NCI-H1417 treated with DMSO at 0.1 percent for 48 hours (cell line): ENCODE measurements around the gene UBE3D.
"Not testable (repeated sequence)": the region's sequence is repeated elsewhere in the genome, so short reads cannot be mapped to it uniquely, and the experiment has no call there.

Source experiments
- DNase-seq: peaks from one replicate; lab custom pipeline; 2025; lab: John Stamatoyannopoulos, UW

The UBE3D gene

DNA sequence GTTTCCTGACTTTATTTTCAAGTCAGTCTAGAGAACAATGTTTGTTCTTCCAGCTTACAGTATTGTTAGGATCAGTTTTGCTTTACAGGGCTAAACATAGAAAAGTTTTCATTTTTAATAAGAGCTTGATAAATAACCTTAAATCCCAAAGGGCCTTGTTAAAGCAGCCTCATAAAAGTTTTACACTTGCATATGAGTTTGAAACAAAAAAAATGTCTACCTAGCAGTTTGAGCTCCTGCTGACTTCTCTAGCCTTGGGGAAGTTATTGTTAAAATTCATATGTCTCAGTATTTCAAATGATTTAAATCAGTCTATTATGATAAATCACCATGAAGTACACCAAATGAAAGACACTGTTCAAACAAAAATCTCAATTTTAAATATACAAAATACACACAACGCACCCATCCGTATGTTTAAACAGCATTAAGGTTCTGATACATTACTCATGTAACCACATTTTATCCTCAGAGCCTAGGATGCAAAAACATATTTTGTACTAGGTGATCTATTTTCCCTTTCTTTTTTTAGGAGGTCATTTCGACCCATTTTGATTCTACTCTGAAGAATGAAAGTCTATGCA, 87.2 kb downstream of the UBE3D start:
- no peak for DNase-seq

- no peak for DNase-seq
Measured at GRCh38 chr6:82976179-82976578, 89.5 kb downstream of the UBE3D start.

DNA sequence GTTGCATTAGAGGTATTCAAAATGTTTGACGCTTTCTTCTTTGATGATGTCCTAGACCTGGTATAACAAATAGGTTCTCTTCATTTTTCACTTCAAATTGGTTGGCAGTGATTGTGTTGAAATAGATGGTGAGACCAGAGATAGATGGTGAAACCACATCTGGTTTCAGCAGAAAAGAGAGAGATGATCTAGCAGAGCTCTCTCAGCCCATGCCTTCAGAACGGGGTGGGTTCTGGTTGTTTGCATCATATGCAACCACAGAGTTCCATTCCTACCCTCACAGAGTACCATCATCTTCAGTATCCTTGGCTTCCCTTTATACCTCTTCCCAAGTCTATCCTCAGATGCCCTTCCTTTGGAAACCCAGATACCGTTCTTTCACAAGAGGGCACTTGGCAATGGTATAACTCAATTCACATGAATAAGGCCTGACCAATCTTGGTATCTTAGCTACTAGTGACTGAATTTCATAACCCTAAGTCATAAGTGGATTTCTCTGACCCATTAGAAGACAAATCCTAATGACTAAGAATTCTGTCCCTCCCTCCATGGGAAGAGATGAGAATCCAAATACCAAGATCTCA, 93.7 kb downstream of the UBE3D start:
- DNase-seq, result no peak

DNA sequence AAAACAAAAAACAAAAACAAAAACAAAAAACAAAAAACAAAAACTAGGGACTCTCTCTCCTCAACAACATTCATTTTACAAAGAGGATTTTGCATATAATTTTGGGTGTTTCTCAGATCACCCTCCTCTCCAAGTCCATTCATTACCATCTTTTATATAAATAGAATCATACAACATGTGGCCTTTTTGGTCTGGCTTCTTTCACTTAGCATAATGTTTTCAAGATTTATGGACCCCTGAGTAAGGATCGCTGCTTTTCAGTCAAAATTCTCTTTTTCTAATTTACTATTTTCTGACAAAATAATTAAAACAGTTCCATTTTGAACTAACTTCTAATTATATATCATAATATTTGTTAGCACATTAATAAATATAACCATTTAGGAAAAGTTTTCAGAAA, 94.8 kb downstream of the UBE3D start:
- no peak for DNase-seq

- DNase-seq, result no peak
Measured at GRCh38 chr6:82968708-82969107, 96.9 kb downstream of the UBE3D start.

- DNase-seq, result no peak
Measured at GRCh38 chr6:82963191-82963925, 102.3 kb downstream of the UBE3D start.

DNA sequence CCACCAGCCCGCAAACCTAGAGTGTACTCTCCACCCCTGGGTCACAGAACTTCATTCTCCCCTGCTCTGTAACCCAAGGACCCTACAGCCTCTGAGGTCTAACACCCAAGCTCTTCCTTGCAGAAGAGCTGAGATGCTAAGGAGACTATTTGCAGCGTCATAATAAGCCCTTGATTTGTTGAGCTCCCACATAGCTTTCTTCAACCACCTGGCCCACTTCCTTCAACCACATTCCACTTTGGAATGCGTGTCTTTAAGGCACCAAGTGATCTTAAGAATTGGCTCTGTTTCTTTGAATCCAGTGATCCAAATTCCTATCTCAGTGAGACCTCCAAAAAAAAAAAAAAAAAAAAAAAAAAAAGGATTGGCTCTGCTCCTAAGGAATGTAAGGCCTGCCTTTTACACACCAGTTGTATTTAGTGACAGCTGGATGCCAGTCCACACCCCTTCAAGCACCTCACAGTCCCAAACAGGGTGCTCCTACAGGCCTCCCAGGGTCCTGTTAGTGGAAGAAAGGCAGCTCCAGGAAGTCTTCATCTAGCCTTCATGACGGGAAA, 106.2 kb downstream of the UBE3D start:
- no peak for DNase-seq

- no peak for DNase-seq
Measured at GRCh38 chr6:82958551-82958950, 107.1 kb downstream of the UBE3D start.

DNA sequence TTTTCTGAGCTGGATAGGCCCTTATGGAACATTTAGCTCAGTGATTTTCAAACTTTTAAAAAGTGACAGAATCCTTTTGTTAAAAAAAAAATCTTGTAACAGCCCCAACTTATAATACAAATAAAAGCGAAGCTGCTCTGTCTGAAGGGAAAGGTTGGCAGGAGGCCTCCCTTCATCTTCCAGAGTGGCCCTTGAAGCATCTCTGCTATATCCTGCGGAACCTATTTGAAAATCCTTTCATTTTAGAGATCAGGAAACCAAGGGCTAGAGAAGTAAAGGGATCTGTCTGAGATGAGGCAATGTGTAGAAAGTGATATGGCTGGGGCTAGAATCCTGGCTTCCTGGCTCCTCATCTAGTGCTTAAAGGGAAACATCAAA, 107.8 kb downstream of the UBE3D start:
- DNase-seq, result no peak

DNA sequence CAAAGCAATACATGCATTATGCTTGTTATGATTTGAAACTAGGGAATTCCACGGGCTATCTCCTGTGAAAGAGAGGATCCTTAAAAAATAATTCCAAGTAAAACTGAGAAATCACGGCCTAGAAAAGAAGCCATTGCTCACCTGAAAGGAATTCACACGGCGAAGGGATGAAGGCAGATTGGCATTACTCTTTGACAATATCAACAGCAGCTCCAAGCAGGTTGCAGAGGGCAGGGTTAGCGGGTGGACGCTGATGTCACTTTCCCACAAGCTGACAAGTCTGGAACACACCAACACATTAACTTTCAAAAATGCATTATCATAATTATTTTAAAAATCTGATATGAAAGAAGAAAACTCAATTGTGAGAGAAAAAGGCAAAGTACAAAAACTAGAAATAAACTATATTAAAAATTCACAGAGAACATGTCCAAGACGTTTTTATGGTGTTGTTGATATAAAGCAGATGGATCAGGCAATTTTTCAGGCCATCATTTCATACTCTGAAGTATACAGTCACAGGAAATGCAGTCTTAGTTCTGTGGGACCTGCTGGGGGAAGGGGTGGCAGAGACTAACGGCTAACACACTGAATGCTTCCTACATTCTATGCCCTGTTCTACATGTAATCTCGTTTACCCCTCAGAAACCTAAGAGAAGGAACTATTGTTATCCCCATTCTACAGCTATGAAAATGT, 108.3 kb downstream of the UBE3D start:
- DNase-seq, result no peak

- no peak for DNase-seq
Measured at GRCh38 chr6:82955841-82956240, 109.8 kb downstream of the UBE3D start.

DNA sequence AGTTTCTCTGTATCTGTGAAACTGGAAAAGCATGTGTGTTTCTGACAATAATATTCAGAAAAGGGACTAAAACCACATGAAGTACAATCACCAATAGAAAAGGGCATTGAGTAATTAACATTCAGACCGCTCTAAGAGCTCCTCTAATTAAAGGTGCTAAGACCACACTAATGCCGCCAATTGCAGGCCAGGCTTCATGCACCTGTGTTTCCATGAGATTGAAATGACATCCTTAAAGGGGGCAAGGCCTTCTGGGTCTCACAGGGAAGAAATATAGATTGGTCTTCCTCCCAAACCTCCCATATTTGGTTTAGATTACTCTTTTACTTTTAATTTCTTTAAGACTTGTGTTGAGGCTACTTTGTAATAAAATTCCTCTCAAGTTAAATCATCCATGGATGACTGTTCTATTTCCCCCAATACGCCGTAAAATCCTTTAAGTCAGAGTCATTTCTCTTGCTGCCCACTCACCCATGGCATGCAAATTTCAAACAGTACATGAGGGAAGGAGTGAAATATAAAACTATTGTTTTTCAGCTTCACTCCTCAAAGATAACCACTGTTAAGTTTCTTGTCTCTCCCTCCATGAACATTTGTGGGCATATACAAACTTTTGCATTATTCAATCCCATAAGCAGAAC, 110.6 kb downstream of the UBE3D start:
- no peak for DNase-seq

DNA sequence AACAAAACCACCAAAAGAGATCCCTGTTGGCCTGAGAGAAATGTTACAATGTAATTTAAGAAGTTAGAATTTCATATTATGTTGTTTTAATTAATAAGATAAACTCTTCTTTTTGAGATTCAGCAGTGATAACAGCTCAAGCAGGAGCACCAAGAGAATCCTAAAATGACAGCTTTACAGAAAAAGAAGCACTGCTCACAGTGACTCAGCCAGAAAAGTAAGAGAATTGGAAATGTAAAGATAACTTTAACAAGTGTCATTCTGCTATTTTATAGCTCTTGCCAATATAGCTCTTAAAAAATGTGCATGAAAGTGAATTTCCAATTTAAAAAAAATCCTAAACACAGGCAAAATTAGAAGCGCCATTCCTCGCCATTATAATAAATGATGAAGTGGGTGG, 111.3 kb downstream of the UBE3D start:
- DNase-seq, result no peak

- no peak for DNase-seq
Measured at GRCh38 chr6:82953871-82954270, 111.8 kb downstream of the UBE3D start.

DNA sequence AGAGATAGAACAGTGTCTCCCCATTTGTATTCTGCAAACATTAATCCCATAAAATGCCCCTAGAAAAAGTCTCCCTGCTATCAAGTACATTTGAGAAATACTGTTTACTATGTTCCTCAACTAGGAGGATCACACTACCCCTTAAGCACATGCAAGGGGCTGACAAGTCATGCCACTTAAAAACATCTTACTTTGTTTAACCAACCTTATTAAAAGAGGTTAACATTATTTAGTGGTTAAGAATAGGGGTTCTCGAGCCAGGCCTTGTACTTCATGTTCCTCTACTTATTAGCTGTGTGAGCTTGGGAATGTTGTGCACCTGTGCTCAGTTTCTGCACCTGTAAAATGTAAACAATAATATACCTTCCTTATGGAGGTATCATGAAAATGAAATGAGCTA, 113.7 kb downstream of the UBE3D start:
- no peak for DNase-seq

DNA sequence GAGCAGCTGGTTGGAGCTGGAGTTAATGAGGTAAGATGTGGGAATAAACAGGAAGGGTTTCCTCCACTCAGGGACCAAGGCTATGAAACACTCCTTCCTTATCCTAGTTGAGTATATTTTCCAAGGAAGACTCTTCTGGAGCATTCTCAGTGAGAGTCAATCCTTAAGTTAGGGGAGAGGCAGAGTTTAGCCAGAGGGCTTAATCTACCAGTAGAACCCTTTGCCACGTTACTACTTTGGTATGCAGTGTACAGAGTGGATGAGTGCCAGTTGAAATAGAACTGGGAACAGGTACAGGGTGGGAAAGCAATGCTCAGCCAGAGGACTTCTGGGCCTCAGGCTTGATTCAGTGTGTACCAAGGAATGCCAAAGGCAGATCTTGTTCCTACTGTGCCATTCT, 114.3 kb downstream of the UBE3D start:
- no peak for DNase-seq

- not testable (repeated sequence) for DNase-seq
Measured at GRCh38 chr6:82930915-82931314, 134.7 kb downstream of the UBE3D start.

DNA sequence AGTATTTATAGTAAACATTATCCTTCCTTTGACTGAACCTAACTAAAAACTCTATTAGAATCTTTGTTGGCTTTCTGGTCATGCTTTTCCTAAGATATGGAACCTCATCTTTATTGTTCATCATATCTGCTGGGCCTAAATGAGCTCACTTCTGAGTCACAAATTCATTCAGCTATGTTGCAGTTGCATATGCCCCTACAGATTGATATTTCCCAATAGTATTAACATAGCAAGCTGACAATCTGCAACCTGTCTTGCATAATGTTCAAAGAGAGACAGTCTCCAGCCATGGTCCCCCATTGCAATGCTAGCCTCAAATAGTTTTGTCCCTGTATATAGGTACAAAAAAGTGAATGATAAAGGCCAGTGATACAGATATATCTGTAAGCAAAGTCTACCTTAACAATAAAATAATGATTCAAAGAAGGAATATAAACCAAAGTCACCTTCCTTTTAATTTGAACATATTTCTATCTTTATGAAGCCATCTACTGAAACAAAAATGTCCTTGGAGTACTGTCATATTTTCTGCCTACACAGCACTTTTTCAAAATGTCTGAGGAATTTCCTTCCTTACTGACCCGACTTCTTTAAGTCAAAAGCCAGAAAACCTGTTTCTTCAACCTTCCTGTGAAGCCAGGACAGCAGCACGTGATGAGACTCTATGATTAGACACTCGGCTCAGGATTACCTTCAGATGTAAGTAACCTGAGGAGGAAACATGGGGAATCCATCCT, 140.7 kb downstream of the UBE3D start:
- no peak for DNase-seq

DNA sequence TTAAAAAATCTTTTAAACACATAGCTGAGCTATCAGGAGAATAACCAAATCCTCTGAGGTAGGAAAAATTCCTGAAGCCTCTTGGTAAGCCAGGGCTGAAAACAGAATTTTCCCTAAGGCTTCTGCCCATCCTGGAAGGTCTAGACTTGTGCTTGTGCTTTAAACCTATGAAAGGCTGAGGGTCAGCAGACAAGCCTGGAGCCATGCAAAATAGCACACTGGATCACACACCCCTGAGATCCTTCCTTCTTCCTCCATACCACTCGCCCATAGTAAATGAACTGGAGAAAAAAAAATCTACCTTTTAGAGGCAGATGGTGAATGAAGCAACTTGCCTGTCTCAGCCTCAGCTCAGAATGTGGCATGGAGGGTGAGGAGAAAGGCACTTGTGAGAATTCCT, 144.4 kb downstream of the UBE3D start:
- DNase-seq, result no peak

DNA sequence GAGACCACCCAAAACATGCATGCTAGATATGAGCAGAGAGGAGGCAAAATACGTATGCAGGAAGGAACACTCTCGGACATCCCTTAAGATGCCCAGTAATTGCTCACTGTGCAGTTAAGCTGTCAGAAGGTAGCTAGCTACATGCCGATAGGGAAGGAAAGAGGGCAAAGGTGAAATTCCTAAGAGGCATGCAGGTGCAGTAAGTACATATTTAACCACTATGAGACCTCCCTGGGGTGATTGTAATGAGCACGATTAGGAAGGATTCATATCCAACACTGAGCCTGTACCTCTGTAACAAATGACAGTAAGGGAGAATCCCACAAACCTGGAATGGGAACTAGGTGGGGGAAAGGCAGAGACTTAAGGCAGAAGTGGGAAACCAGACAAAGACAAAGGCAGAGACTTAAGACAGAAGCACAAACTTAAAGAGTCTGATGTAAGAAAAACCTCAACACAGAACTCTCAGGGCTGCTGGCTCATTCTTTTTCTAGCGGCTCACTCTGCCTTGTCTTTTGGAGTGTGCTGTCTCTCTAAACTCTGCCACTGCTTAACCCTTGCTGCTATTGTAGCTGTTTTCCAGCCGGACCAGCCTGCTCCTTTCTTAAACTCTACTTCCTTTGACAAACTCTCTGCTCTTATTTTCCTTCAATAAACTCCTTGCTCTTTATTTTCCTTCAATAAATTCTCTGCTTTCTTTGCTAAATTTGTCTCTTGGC, 148.1 kb downstream of the UBE3D start:
- no peak for DNase-seq

DNA sequence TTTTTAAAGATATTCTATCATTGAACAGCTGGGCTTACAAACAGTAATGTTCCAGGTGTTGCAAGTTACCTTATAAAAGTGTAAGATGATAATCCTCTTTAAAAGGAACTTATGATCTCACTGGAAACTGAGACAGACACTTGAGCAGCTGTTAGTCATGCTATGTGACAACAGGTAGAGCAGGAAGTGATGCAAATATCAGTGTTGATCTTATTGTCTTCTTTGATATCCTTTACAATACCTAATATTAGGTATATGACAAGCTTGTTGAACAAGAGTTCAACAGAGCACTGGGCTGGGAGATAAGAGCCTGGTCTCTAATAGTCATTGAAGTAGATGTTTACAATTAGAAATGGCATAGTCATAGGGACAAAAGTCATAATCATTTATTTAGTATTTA, 150.0 kb downstream of the UBE3D start:
- DNase-seq, result no peak
